Stimulated activated CD8-positive, alpha-beta memory T cell treated with anti-CD3 and anti-CD28 coated beads, Interleukin-12 subunit alpha, Interleukin-12 subunit beta, amount 100 ng/mL, for 24 hours (primary cell): Measurements from ENCODE around the gene ADAMTS3.

Source experiments
- DNase-seq: peaks from one replicate; pipeline ENCODE4 v3.0.0-alpha.2; 2020; ENCODE audit errors: extremely low read depth

Gene ADAMTS3

GRCh38 chr4:72410158-72410557 is 158.9 kb downstream of the ADAMTS3 start:
- DNase-seq, result no peak

- DNase-seq, result no peak
These were observed 160.5 kb downstream of the ADAMTS3 start for GRCh38 chr4:72408568-72408967.

- no peak for DNase-seq
These were observed 163.6 kb downstream of the ADAMTS3 start for GRCh38 chr4:72405417-72405816.

- no peak for DNase-seq
These were observed 171.7 kb downstream of the ADAMTS3 start for GRCh38 chr4:72397314-72397713.

GRCh38 chr4:72394012-72394663 is 174.9 kb downstream of the ADAMTS3 start:
- DNase-seq, result no peak

GRCh38 chr4:72391281-72391680 is 177.7 kb downstream of the ADAMTS3 start:
- DNase-seq, result no peak

GRCh38 chr4:72390409-72390808 is 178.6 kb downstream of the ADAMTS3 start:
- no peak for DNase-seq

- no peak for DNase-seq
These were observed 180.5 kb downstream of the ADAMTS3 start for GRCh38 chr4:72388521-72388920.

GRCh38 chr4:72387959-72388358 is 181.1 kb downstream of the ADAMTS3 start:
- DNase-seq, result no peak

- no peak for DNase-seq
These were observed 185.6 kb downstream of the ADAMTS3 start for GRCh38 chr4:72383439-72383838.

GRCh38 chr4:72378901-72379300 is 190.1 kb downstream of the ADAMTS3 start:
- no peak for DNase-seq

GRCh38 chr4:72377491-72378194 is 191.4 kb downstream of the ADAMTS3 start:
- no peak for DNase-seq

GRCh38 chr4:72376901-72377300 is 192.1 kb downstream of the ADAMTS3 start:
- no peak for DNase-seq

GRCh38 chr4:72375073-72375736 is 193.8 kb downstream of the ADAMTS3 start:
- no peak for DNase-seq

- no peak for DNase-seq
These were observed 194.9 kb downstream of the ADAMTS3 start for GRCh38 chr4:72374159-72374558.

- DNase-seq, result no peak
These were observed 202.4 kb downstream of the ADAMTS3 start for GRCh38 chr4:72366601-72367000.

- DNase-seq, result no peak
These were observed 203.0 kb downstream of the ADAMTS3 start for GRCh38 chr4:72365981-72366380.

- no peak for DNase-seq
These were observed 204.0 kb downstream of the ADAMTS3 start for GRCh38 chr4:72365016-72365415.

GRCh38 chr4:72360075-72360474 is 208.9 kb downstream of the ADAMTS3 start:
- DNase-seq, result no peak

GRCh38 chr4:72358483-72358882 is 210.5 kb downstream of the ADAMTS3 start:
- DNase-seq, result no peak

- no peak for DNase-seq
These were observed 211.1 kb downstream of the ADAMTS3 start for GRCh38 chr4:72357908-72358307.

- DNase-seq, result no peak
These were observed 216.3 kb downstream of the ADAMTS3 start for GRCh38 chr4:72352711-72353110.

GRCh38 chr4:72351521-72351920 is 217.5 kb downstream of the ADAMTS3 start:
- DNase-seq, result no peak
